ENCODE results near the gene OR2A5.
A peak's percentile ranks its signal among the peaks of the same experiment; 100 is the strongest.
"Not testable (repeated sequence)": the region's sequence is repeated elsewhere in the genome, so short reads cannot be mapped to it uniquely, and the experiment has no call there.

The OR2A5 gene, protein sequence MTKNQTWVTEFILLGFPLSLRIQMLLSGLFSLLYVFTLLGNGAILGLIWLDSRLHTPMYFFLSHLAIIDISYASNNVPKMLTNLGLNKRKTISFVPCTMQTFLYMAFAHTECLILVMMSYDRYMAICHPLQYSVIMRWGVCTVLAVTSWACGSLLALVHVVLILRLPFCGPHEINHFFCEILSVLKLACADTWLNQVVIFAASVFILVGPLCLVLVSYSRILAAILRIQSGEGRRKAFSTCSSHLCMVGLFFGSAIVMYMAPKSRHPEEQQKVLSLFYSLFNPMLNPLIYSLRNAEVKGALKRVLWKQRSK

GRCh38 chr7:144048648-144049047, at the start of gene OR2A5:
TSS of gene OR2A5 (plus strand) at chr7:144048948. CDS start at chr7:144050402, 1,454 bp downstream.
- no peak within 1 kb of the TSS for H3K4me3 ChIP-seq (ENCODE audit: low read depth, low read length)
- no peak for TF ChIP-seq CTCF (conservative IDR thresholded peaks at IDR 0.05; ENCODE audit: low read depth, low read length)
- DNase-seq (ENCODE audit: low read depth) = no peak

- TF ChIP-seq CTCF (conservative IDR thresholded peaks at IDR 0.05; ENCODE audit: low read depth, low read length) = no peak
- DNase-seq (ENCODE audit: low read depth) = no peak
- no peak within 1 kb of the TSS for H3K4me3 ChIP-seq (ENCODE audit: low read depth, low read length)
Measured at GRCh38 chr7:144000020-144000419, 48.7 kb upstream of the OR2A5 start, which contains the start of gene OR6B1. TSS of gene OR6B1 (plus strand) at chr7:144000320. CDS start at chr7:144003997, 3,677 bp downstream.

DNA sequence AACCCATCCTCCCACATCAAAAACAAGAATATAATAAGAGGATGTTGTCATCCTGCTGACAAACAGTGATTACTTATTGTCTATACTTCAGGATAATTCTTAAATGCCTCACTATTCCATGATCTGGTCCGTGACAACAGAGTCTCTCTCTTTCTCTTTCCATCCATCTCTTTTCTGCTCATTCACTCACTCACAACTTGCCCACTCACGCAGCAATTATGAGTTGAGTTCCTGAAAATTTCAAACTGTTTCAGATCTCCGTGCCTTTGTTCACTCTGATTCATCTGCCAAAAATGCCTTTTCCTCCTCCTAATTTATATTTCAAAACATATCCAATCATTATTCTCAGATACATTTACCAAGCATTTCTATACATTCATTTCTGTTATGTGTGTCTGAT, 47.2 kb upstream of the OR2A5 start:
- no peak for TF ChIP-seq CTCF (conservative IDR thresholded peaks at IDR 0.05; ENCODE audit: low read depth, low read length)
- DNase-seq (ENCODE audit: low read depth) = peak; percentile 34
- H3K4me3 ChIP-seq (ENCODE audit: low read depth, low read length) = no peak overlapping the region

DNA sequence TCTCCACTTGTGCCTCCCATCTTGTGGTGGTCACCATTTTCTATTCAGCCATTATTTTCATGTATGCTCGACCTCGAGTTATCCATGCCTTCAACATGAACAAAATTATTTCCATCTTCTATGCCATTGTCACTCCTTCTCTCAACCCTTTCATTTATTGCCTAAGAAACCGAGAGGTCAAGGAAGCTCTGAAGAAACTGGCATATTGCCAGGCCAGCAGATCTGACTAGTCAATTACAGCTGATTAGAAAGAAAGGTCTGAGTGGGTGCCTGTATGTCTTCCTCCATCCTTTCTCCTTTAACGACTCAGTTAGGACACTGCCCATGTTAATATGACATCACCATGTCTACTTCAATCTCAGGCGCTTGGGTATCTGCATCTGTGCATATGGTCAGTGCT, 44.0 kb upstream of the OR2A5 start:
- no peak for TF ChIP-seq CTCF (conservative IDR thresholded peaks at IDR 0.05; ENCODE audit: low read depth, low read length)
- no peak for DNase-seq (ENCODE audit: low read depth)
- H3K4me3 ChIP-seq (ENCODE audit: low read depth, low read length) = no peak overlapping the region

DNA sequence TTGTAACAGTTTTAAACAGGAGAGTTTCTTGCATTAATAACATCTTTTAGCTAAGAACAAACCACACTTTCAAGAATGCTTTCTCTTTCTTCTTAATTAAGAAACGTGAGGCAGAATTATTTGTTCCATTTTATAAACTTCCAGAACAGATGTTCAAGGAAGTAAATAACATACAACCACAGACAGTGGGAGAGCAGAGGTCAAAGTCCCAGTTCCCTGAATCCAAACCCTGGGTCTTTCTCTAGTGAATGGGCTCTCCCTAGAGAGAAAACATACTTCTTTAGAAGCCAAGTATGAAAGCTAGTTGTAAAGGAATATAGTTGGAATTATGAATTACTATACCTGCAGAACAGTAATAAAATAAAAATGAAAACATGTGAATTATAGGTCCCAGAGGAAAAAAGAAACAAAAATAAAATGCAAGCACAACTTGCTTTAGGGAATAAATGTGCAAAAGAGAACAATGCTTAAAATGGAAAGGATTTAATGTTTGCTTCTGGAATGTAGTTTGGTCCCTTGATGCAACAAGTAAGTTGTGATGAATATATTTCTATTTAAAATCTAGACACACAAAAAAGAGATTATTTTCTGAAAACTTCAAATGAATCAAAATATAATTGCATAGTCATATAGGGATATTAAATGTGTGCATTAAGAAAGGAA, 42.6 kb upstream of the OR2A5 start:
- no peak overlapping the region for H3K4me3 ChIP-seq (ENCODE audit: low read depth, low read length)
- no peak for DNase-seq (ENCODE audit: low read depth)
- TF ChIP-seq CTCF (conservative IDR thresholded peaks at IDR 0.05; ENCODE audit: low read depth, low read length) = no peak

DNA sequence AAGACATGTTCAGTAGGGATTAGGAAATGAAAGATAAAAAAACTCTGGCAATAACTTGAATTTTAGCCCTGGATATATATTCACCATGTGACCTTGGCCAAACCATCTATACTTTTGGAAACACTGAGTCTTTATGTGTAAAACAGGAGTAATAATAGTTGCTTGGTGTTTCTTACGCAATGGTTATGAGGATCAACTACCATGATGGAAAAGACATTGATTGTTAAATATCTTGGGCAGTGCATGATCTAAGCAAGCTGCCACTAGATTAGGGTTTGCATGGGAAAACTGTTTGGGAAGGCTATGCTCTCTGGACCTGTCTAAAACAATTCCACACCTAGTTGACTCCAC, 42.1 kb upstream of the OR2A5 start:
- H3K4me3 ChIP-seq (ENCODE audit: low read depth, low read length) = no peak overlapping the region
- DNase-seq (ENCODE audit: low read depth) = no peak
- no peak for TF ChIP-seq CTCF (conservative IDR thresholded peaks at IDR 0.05; ENCODE audit: low read depth, low read length)

DNA sequence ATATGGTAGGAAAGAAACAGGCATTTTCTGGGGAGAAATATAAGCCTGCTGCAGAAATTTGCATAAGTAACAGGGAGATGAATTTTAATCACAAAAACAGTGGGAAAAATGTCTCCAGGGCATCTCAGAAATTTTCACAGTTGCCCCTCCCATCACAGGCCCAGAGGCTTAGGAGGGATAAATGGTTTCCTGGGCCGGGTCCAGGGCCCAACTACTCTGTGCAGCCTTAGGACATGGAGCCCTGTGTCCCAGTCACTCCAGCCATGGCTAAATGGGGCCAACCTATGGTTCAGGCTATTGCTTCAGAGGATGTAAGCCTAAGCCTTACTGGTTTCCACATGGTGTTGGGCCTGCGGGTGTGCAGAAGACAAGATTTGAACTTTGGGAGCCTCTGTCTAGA, 39.4 kb upstream of the OR2A5 start:
- no peak for DNase-seq (ENCODE audit: low read depth)
- TF ChIP-seq CTCF (conservative IDR thresholded peaks at IDR 0.05; ENCODE audit: low read depth, low read length) = no peak

GRCh38 chr7:144010061-144010460, 38.7 kb upstream of the OR2A5 start:
- H3K4me3 ChIP-seq (ENCODE audit: low read depth, low read length); DNase-seq (ENCODE audit: low read depth): not testable (repeated sequence)

More for the DNA sequence above, 39.4 kb upstream of the OR2A5 start:
- H3K4me3 ChIP-seq (ENCODE audit: low read depth, low read length) = no peak overlapping the region

DNA sequence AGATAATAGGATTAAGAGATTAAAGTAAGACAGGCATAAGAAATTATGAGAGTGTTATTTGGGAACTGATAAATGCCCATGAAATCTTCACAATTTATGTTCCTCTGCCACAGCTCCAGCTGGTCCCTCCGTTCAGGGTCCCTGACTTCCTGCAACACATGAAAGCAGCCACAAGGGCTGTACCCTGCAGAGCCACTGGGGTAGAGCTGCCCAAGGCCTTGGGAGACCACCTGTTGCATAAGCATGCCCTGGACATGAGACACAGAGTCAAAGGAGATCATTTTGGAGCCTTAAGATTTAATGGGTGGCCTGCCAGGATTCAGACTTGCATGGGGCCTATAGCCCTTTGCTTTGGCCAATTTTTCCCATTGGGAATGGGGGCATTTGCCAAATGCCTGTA, 37.9 kb upstream of the OR2A5 start:
- not testable (repeated sequence) for H3K4me3 ChIP-seq (ENCODE audit: low read depth, low read length); DNase-seq (ENCODE audit: low read depth)

Measured in choroid plexus epithelial cell (primary cell).